MCF 10A (cell line): Measurements from ENCODE around the gene TWF2. TPM values are rescaled to one million over a fixed set of nuclear protein-coding genes. Genes with fewer than 3 reads are reported as not detected.

Source experiments
- BruUV-seq: library from RNA; stranded (reverse); fragments of 400-500 nt; replicated peaks from 2 replicates; lab custom pipeline; 2021; lab: Mats Ljungman, UMichigan
- CTCF ChIA-PET: fragments of 300-600 bp; sonication (Branson Sonifier 250); formaldehyde crosslinking; extraction: SDS; loops from one replicate; lab custom pipeline; 2021; ENCODE audit warnings: antibody characterized with exemption, inconsistent platforms; lab: Yijun Ruan, JAX
- POLR2A ChIA-PET: fragments of 300-600, 350-650 bp; sonication (Branson Sonifier 250); formaldehyde crosslinking; extraction: SDS; loops from one replicate; lab custom pipeline; 2020; ENCODE audit warnings: antibody characterized with exemption, inconsistent platforms; lab: Yijun Ruan, JAX
- DNase-seq: peaks from one replicate; pipeline ENCODE4 v3.0.0-alpha.2; 2018; ENCODE audit not compliant: unreplicated experiment
- H3K27ac Mint-ChIP-seq: one replicate; pipeline ENCODE4 v1.8.0; 2022; ENCODE audit warnings: mild to moderate bottlenecking, low read depth, mixed read lengths; ENCODE audit not compliant: unreplicated experiment
- H3K27me3 Mint-ChIP-seq: one replicate; pipeline ENCODE4 v1.8.0; 2022; ENCODE audit warnings: mixed read lengths; ENCODE audit not compliant: insufficient read depth, unreplicated experiment
- H3K36me3 Mint-ChIP-seq: one replicate; pipeline ENCODE4 v1.8.0; 2022; ENCODE audit warnings: mild to moderate bottlenecking, moderate library complexity, mixed read lengths; ENCODE audit not compliant: insufficient read depth, unreplicated experiment
- H3K4me1 Mint-ChIP-seq: one replicate; pipeline ENCODE4 v1.8.0; 2022; ENCODE audit warnings: mixed read lengths; ENCODE audit not compliant: insufficient read depth, unreplicated experiment
- H3K4me3 Mint-ChIP-seq: one replicate; pipeline ENCODE4 v1.8.0; 2022; ENCODE audit warnings: mild to moderate bottlenecking, moderate library complexity, mixed read lengths; ENCODE audit not compliant: unreplicated experiment
- H3K9me3 Mint-ChIP-seq: one replicate; pipeline ENCODE4 v1.8.0; 2022; ENCODE audit warnings: mixed read lengths; ENCODE audit not compliant: unreplicated experiment
- CTCF ChIP-seq: fragments of 200-600 bp; IDR thresholded peaks from one replicate; pipeline ENCODE4 v1.8.0; 2022; ENCODE audit warnings: antibody characterized with exemption, mild to moderate bottlenecking; ENCODE audit not compliant: unreplicated experiment
- intact Hi-C: fragments of 100-400 bp; cut with micrococcal nuclease; formaldehyde crosslinking; loops from 2 replicates; pipeline ENCODE4 v1.14.1; 2022
- total RNA-seq: library from RNA; stranded (reverse); gene quantifications from 2 replicates; pipeline ENCODE4 v1.2.3, GENCODE V29; 2022

The TWF2 gene
- total RNA-seq, 1 experiment from 2014 or later = 47.0 TPM

GRCh38 chr3:52254608-52255007, 15.7 kb upstream of the TWF2 start:
- POLR2A ChIA-PET = interaction anchor here (0.8 kb wide), 1 partner anchor 16 kb away, joined by 3 read pairs; the partner anchor contains the start of gene TWF2
- TF ChIP-seq CTCF = no peak
- no peaks in the 10 kb centered on the region for H3K27me3 Mint-ChIP-seq
- no peaks in the 10 kb centered on the region for H3K9me3 Mint-ChIP-seq
- H3K36me3 Mint-ChIP-seq = peaks cover 90% of the 10 kb centered on the region
- no TSS peak for BruUV-seq
- H3K27ac Mint-ChIP-seq = no peak overlapping the region
- CTCF ChIA-PET = interaction anchor here (1.1 kb wide), 1 partner anchor 34 kb away, joined by 4 read pairs; no protein-coding TSS in a partner anchor
- intact Hi-C loops = no loop called here
- no peak for DNase-seq
- H3K4me3 Mint-ChIP-seq = no peak overlapping the region
- H3K4me1 Mint-ChIP-seq = peaks cover 4% of the 10 kb centered on the region

GRCh38 chr3:52253314-52254304, 14.7 kb upstream of the TWF2 start:
- POLR2A ChIA-PET = interaction anchor here (0.5 to 2.0 kb wide), 3 partner anchors 10 to 21 kb away, joined by 3 to 7 read pairs (median 4); partner anchors contain the start of gene TWF2
- DNase-seq = no peak
- intact Hi-C loops = no loop called here
- no peaks in the 10 kb centered on the region for H3K27me3 Mint-ChIP-seq
- no peak overlapping the region for H3K4me3 Mint-ChIP-seq
- H3K9me3 Mint-ChIP-seq = no peaks in the 10 kb centered on the region
- BruUV-seq = no TSS peak
- H3K27ac Mint-ChIP-seq = peak overlapping the region; percentile 51
- peaks cover 4% of the 10 kb centered on the region for H3K4me1 Mint-ChIP-seq
- H3K36me3 Mint-ChIP-seq = peaks cover 80% of the 10 kb centered on the region
- TF ChIP-seq CTCF = no peak
- CTCF ChIA-PET = interaction anchor here (0.5 to 1.6 kb wide), 5 partner anchors 21 to 252 kb away, joined by 3 to 5 read pairs (median 4); no protein-coding TSS in a partner anchor

- no peak overlapping the region for H3K27ac Mint-ChIP-seq
- ChIA-PET POLR2A (interaction anchor here (0.7 to 2.7 kb wide), 6 partner anchors 10 to 113 kb away, joined by 3 to 14 read pairs (median 4); partner anchors contain the start of gene WDR82), CTCF (interaction anchor here (0.6 to 1.2 kb wide), 2 partner anchors 89 to 252 kb away, joined by 3 read pairs; no protein-coding TSS in a partner anchor)
- no peaks in the 10 kb centered on the region for H3K9me3 Mint-ChIP-seq
- BruUV-seq = no TSS peak
- H3K4me3 Mint-ChIP-seq = no peak overlapping the region
- TF ChIP-seq CTCF = no peak
- peaks cover 4% of the 10 kb centered on the region for H3K4me1 Mint-ChIP-seq
- no peak for DNase-seq
- H3K36me3 Mint-ChIP-seq = peaks cover 47% of the 10 kb centered on the region
- intact Hi-C loops = no loop called here
- H3K27me3 Mint-ChIP-seq = no peaks in the 10 kb centered on the region
Observed at GRCh38 chr3:52250122-52250521, 11.2 kb upstream of the TWF2 start.

- Mint-ChIP-seq H3K36me3 (peaks cover 43% of the 10 kb centered on the region), H3K27ac (no peak overlapping the region), H3K4me3 (no peak overlapping the region), H3K4me1 (peaks cover 4% of the 10 kb centered on the region), H3K27me3 (no peaks in the 10 kb centered on the region), H3K9me3 (no peaks in the 10 kb centered on the region)
- no peak for TF ChIP-seq CTCF
- intact Hi-C loops = no loop called here
- ChIA-PET POLR2A (interaction anchor here (1.0 to 2.7 kb wide), 4 partner anchors 9 to 28 kb away, joined by 3 to 14 read pairs (median 4); partner anchors contain the start of gene WDR82), CTCF (interaction anchor here (0.6 to 2.8 kb wide), 4 partner anchors 11 to 251 kb away, joined by 3 to 15 read pairs (median 3); partner anchors contain the start of genes TWF2 and WDR82)
- BruUV-seq = no TSS peak
- no peak for DNase-seq
Observed at GRCh38 chr3:52249683-52250082, 10.7 kb upstream of the TWF2 start.
